NCI-H82 (cell line): ENCODE results near the gene IQCF6.
A peak's percentile ranks its signal among the peaks of the same experiment; 100 is the strongest.
"Not testable (repeated sequence)": the region's sequence is repeated elsewhere in the genome, so short reads cannot be mapped to it uniquely, and the experiment has no call there.

ENCODE experiments used
- DNase-seq: peaks from one replicate; lab custom pipeline; 2025; lab: John Stamatoyannopoulos, UW

The IQCF6 gene

DNA sequence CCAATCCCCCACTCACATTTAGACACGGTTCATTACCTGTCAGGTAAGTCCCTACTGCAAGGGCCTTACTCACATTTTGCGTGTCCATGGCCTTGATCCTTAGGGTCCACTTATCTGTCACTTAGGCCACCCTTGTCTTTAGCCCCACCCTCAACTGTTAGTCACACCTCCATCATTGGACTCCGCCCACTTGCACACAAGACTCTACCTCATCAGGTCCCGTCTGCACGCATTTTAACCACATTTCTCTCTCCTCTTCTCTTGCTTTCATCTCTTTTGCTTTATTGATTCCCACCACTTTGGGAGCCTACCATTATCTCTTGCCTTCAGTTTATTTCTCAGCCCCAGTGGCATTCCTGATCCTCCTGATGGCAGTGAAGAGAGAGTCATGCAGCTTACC, at the start of gene IQCF6:
IQCF6 (minus strand) TSS at position 101 of the 400 bp plus-strand sequence; CDS start at position 88, 13 bp downstream.
- DNase-seq, result no peak

DNA sequence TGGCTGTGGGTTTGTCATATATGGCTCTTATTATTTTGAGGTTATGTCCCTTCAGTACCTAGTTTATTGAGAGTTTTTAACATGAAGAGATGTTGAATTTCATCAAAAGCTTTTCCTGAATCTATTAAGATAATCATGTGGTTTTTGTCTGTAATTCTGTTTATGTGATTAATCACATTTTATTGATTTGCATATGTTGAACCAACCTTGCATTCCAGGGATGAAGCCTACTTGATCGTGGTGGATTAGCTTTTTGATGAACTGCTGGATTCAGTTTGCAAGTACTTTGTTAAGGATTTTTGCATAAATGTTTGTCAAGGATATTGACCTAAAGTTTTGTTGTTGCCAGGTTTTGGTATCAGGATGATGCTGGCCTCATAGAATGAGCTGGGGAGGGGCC, 49.3 kb upstream of the IQCF6 start:
- DNase-seq, result no peak

DNA sequence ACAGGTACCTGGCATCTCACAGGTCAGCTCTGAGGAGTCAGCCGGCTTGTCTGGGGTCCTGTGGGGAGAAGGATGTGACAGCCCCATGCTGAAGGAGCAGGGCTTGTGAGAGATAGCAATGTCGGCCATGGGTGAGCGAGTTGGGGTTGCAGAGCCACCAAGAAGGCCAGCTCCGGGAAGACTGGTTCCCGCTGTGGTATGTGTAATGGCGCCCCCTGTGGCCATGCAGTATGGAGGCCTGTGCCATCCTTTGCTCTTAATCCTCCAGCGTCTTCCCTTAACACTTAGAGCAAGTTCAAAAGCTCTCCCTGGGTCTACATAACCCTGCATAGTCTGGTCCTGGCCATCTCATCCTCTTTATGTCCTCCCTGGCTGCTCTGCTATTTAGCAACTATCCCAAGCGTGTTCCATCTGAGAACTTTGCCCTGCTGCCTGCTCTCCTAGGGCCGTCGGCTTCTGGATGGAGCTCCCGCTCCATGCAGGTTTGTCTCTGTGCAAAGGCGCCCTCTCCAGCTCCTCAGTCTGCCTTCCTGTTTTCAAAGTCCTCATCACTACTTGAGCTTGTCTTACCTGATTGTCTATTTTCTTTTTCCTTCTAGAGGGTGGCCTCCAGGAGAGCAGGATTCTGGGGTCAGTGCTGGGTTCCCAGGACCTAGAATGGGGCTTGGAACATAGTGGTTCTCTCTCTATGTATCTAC, 40.8 kb upstream of the IQCF6 start:
- DNase-seq, result peak; percentile 54

- DNase-seq, result no peak
Measured at GRCh38 chr3:51819151-51819550, 40.1 kb upstream of the IQCF6 start.

- DNase-seq, result no peak
Measured at GRCh38 chr3:51817375-51817774, 38.3 kb upstream of the IQCF6 start.

DNA sequence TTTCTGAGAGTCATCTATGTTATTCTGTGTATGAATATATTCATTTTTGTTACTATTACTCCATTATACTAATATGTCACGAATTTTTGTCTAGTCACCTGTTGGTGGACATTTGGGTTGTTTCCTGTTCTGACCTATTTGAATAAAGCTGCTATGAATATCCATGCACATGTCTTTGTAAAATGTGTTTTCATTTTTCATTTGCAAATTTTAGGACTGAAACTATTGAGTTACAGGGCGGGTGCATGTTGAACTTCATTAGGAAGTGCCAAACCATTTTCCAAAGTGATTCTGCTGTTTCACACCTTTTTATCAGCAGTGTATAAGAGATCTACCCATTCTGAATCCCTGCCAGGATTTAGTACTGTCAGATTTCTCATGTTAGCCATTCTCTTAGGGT, 37.7 kb upstream of the IQCF6 start:
- DNase-seq, result no peak

DNA sequence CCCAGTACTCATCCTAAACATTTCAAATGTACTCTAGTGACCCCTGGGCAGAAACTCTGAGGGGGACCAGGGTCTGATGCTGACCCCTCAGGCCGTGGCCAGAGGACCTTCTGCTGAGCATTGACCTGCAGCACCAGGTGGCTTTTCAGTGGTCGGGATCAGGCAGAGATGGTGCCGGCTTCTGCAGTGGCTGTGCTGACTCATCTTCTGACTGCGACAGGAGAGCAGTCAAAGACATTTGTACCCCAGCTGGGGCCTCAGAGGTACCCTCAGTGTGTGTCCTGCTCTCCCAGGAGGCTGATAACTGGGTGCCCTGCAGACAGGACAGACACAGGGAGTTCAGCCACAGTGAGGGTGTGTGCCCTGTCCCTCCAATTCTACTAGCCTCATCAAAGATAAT, 36.6 kb upstream of the IQCF6 start:
- DNase-seq, result no peak

DNA sequence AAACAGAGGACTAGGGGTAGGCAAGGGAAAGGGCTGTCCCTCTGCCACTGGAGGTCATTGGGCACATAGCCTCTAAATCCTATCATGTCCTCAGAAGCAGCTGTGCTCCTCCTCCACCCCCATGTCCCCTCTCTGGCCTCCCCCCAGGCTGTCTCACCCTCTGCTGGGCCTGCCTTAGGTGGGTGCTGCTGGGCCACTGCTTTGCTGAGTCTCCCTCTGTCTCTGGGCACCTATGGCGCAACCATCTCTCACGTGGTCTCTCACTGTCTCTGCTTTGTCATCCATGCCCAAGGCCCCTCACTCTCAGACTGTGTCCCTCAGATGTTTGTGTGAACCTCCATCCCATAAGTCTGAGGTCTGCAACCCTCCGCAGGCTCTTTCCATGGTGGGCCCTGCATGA, 35.0 kb upstream of the IQCF6 start:
- DNase-seq, result no peak

- no peak for DNase-seq
Measured at GRCh38 chr3:51813539-51813938, 34.5 kb upstream of the IQCF6 start.

- no peak for DNase-seq
Measured at GRCh38 chr3:51808934-51809333, 29.9 kb upstream of the IQCF6 start.

DNA sequence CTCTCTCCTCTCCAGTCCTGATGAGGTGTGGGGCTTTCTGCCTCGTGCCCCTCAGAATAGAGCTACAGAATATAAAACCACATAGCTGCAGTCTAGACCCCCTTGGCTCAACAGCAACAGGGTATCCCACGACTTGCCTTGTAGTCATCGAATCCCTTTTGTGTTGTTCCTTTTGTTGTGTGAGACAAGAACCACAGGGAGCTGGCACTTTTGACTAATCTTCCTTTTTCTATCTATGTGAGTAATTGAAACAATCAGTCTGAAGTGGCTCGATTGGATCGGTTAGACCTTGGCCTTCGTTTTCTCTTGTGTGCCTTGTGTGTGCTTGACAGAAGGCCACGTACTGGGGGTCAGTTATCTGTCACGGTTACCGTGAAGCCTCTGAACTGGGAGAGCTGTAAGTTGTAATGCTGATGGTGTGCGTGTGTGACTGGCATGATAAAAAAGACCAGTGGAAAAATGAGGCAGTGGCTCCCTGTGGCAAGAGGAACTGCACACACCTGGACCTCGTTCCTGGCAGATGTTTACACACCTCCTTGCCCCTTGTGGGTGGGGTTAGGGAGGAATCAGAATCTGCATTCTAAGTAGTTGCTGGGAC, 23.2 kb upstream of the IQCF6 start:
- DNase-seq, result no peak

GRCh38 chr3:51800750-51801125, 21.7 kb upstream of the IQCF6 start:
- no peak for DNase-seq

GRCh38 chr3:51799879-51800749, 21.1 kb upstream of the IQCF6 start:
- DNase-seq, result peak; percentile 90

- DNase-seq, result peak; percentile 2
Measured at GRCh38 chr3:51798411-51798963, 19.4 kb upstream of the IQCF6 start.

DNA sequence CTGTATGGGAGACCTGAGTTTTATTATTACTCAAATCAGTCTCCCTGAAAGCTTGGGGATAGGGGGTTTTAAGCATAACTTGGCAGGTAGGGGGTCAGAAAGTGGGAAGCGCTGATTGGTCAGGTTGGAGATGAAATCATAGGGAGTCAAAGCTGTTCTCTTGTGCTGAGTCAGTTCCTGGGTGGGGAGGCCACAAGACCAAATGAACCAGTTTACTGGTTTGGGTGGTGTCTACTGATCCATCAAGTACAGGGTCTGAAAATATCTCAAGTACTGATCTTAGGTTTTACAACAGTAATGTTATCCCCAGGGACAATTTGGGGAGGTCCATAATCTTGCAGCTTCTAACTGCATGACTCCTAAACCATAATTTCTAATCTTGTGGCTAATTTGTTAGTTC, 17.8 kb upstream of the IQCF6 start:
- DNase-seq, result no peak

GRCh38 chr3:51794206-51794605, 15.2 kb upstream of the IQCF6 start:
- peak; percentile 3 for DNase-seq

GRCh38 chr3:51792206-51792605, 13.2 kb upstream of the IQCF6 start:
- no peak for DNase-seq

DNA sequence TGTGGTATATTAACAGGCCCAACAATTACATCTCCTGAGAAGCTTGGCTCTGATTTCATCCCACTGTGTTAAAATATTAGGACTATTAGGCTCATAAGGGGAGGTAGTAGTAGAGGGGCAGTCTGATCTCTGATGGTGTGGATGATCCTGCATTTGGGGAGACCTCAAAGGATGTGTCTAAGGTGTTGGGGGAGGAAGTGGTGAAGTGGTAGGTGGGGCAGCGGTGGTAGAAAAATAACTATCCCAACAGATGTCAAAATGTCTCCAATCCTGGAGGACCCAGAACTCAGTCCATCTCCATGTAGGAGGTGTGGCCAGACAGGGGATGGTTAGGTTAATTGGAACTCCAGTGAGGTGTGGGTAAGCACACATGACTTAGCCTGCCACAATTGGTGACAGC, 10.4 kb upstream of the IQCF6 start:
- no peak for DNase-seq

DNA sequence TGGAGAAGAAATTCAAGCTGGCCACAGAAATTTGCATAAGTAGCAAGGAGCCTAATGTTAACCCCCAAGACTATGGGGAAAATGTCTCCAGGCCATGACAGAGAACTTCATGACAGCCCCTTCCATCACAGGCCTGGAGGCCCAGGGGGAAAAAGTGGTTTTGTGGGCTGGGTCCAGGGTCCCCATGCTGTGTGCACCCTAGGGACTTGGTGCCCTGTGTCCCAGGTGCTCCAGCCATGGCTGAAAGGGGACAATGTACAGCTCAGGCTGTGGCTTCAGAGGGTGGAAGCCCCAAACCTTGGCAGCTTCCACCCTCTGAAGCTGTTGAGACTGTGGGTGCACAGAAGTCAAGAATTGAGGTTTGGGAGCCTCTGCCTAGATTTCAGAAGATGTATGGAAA, 8.5 kb upstream of the IQCF6 start:
- not testable (repeated sequence) for DNase-seq

GRCh38 chr3:51786267-51786666, 7.2 kb upstream of the IQCF6 start:
- no peak for DNase-seq

- DNase-seq, result no peak
Measured at GRCh38 chr3:51778554-51778953, 483 bp downstream of the IQCF6 start.

DNA sequence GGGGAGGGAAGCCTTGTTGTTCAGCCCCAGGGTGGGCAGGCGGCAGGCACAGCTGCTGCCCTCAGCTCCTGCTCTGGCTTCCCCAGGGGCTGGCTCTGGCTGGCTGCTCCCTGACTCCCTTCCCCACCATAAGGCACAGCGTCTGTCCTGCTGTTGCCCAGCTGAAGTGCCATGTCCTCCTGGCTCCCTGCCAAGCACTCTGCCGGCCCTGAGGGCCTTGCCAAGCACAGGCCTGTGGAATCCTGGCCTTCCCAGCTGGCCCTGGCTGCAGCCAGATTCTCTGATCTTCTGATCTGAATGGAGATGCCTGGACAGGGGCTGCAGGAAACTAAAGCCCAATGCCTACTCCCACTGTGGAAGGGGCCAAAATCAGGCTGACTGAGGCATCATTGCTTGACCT, 1.1 kb downstream of the IQCF6 start:
- peak; percentile 67 for DNase-seq
